Left lung (tissue), 10 donors: ENCODE results near the gene DTYMK. TPM values are rescaled to one million over a fixed set of nuclear protein-coding genes. Genes with fewer than 3 reads are reported as not detected.

Experiments
- ATAC-seq: fragments of 200-7000 bp; cut with Tn5 transposase; one replicate; pipeline ENCODE4 v1.9.1; 2020; ENCODE audit warnings: moderate library complexity
- DNase-seq, 4 donors: peaks; one replicate each; pipeline ENCODE4 v3.0.0-alpha.2; 2013 to 2020
- H3K27ac ChIP-seq, 2 donors: fragments of 200-600 bp; sonication (generic) in 1 of 2; one replicate each; pipeline versions ENCODE4 v1.5.0 to v1.8.0; 2020 to 2021
- H3K27me3 ChIP-seq, 2 donors: fragments of 200-600 bp; sonication (generic) in 1 of 2; one replicate each; pipeline versions ENCODE4 v1.5.0 to v1.8.0; 2020 to 2021
- H3K36me3 ChIP-seq, 2 donors: fragments of 200-600 bp; sonication (generic) in 1 of 2; one replicate each; pipeline versions ENCODE4 v1.5.0 to v1.8.0; 2020 to 2021
- H3K4me1 ChIP-seq, 2 donors: fragments of 200-600 bp; one replicate each; pipeline ENCODE4 v1.8.0; 2021
- H3K4me3 ChIP-seq, 2 donors: fragments of 200-600 bp; sonication (generic) in 1 of 2; one replicate each; pipeline versions ENCODE4 v1.5.0 to v1.8.0; 2020 to 2021; ENCODE audit warnings: mild to moderate bottlenecking in 1 of 2
- H3K9me3 ChIP-seq, 2 donors: fragments of 200-600 bp; sonication (generic) in 1 of 2; one replicate each; pipeline versions ENCODE4 v1.5.0 to v1.8.0; 2020 to 2021
- CTCF ChIP-seq, 2 donors: fragments of 200-600 bp; sonication (generic) in 1 of 2; IDR thresholded peaks; one replicate each; pipeline versions ENCODE4 v1.5.0 to v1.8.0; 2021; ENCODE audit warnings: antibody characterized with exemption in 2 of 2
- intact Hi-C, 2 donors: fragments of 100-400 bp; cut with DNase I; formaldehyde crosslinking; loops; one replicate each; pipeline versions ENCODE4 v1.11.2 to v1.14.2; 2022
- polyA plus RNA-seq, 6 donors: library from polyadenylated mRNA; unstranded; fragments of 120-200 nt; gene quantifications; one replicate each; pipeline ENCODE4 v1.2.1, GENCODE V29; 2013; ENCODE audit not compliant: insufficient read length in 6 of 6
- total RNA-seq, 2 donors: library from RNA; stranded (reverse); fragmentation: NEBNext Ultra II Directional; extraction: Animal tissue kit (Norgen Biotek cat#: 25700); gene quantifications; one replicate each; pipeline ENCODE4 v1.2.1, GENCODE V29; 2021
- donor health status: DM: no; HTN: yes; CAD: no.
- donor health status: DM: no; HTN: no; CAD: no.

DTYMK gene
- total and polyA plus RNA-seq, 8 donors, result 28.7 to 56.2 (median 42.2) TPM

GRCh38 chr2:241645056-241645914 is 41.3 kb downstream of the DTYMK start:
- H3K27ac ChIP-seq, result no peak overlapping the region
- peaks cover 0 to 4% of the 10 kb centered on the region in 2 donors for H3K36me3 ChIP-seq
- H3K4me3 ChIP-seq, result no peak overlapping the region
- no peaks in the 10 kb centered on the region for H3K27me3 ChIP-seq
- H3K4me1 ChIP-seq, result peaks cover 0 to 29% of the 10 kb centered on the region in 2 donors
- DNase-seq, result peak in 1 of 4 donors; percentile 51
- intact Hi-C loops, result no loop called here
- no peaks in the 10 kb centered on the region for H3K9me3 ChIP-seq
- TF ChIP-seq CTCF (IDR thresholded peaks at IDR 0.05), result no peak
- no peak for ATAC-seq

GRCh38 chr2:241641631-241642030 is 45.0 kb downstream of the DTYMK start:
- no peak for TF ChIP-seq CTCF (IDR thresholded peaks at IDR 0.05)
- intact Hi-C loops, result no loop called here
- H3K4me3 ChIP-seq, result no peak overlapping the region
- H3K36me3 ChIP-seq, result peaks cover 0 to 4% of the 10 kb centered on the region in 2 donors
- H3K27me3 ChIP-seq, result no peaks in the 10 kb centered on the region
- no peak for DNase-seq
- no peak overlapping the region for H3K27ac ChIP-seq
- H3K9me3 ChIP-seq, result no peaks in the 10 kb centered on the region
- H3K4me1 ChIP-seq, result peaks cover 13 to 41% of the 10 kb centered on the region in 2 donors
- ATAC-seq, result no peak

GRCh38 chr2:241640165-241640795 is 46.3 kb downstream of the DTYMK start:
- no peaks in the 10 kb centered on the region for H3K9me3 ChIP-seq
- no peaks in the 10 kb centered on the region for H3K27me3 ChIP-seq
- ATAC-seq (no peak), DNase-seq (no peak)
- no peak overlapping the region for H3K4me3 ChIP-seq
- no peak overlapping the region for H3K27ac ChIP-seq
- TF ChIP-seq CTCF (IDR thresholded peaks at IDR 0.05), result no peak
- intact Hi-C loops, result no loop called here
- H3K36me3 ChIP-seq, result peaks cover 0 to 4% of the 10 kb centered on the region in 2 donors
- H3K4me1 ChIP-seq, result peaks cover 20 to 42% of the 10 kb centered on the region in 2 donors

GRCh38 chr2:241639385-241639784 is 47.2 kb downstream of the DTYMK start:
- intact Hi-C loops, result no loop called here
- no peak overlapping the region for H3K4me3 ChIP-seq

More at GRCh38 chr2:241639385-241639784, 47.2 kb downstream of the DTYMK start:
- Histone ChIP-seq H3K4me1 (peaks cover 20 to 45% of the 10 kb centered on the region in 2 donors), H3K27ac (no peak overlapping the region), H3K36me3 (peaks cover 0 to 4% of the 10 kb centered on the region in 2 donors), H3K9me3 (no peaks in the 10 kb centered on the region), H3K27me3 (no peaks in the 10 kb centered on the region)
- TF ChIP-seq CTCF (IDR thresholded peaks at IDR 0.05), result no peak
- ATAC-seq, result no peak
- DNase-seq, result no peak
